AG09319 (cell line): ENCODE results near the gene CBX2.

ENCODE experiments used
- DNase-seq: peaks from one replicate; pipeline ENCODE4 v3.0.0-alpha.2; 2010; ENCODE audit warnings: low read depth; ENCODE audit errors: extremely low read depth
- TF ChIP-seq, protein P1 (sequence below): IDR thresholded peaks from 2 replicates; pipeline ENCODE4 v1.5.1; 2011; ENCODE audit warnings: low read depth, mild to moderate bottlenecking, inconsistent platforms, low read length, moderate library complexity

Gene CBX2

DNA sequence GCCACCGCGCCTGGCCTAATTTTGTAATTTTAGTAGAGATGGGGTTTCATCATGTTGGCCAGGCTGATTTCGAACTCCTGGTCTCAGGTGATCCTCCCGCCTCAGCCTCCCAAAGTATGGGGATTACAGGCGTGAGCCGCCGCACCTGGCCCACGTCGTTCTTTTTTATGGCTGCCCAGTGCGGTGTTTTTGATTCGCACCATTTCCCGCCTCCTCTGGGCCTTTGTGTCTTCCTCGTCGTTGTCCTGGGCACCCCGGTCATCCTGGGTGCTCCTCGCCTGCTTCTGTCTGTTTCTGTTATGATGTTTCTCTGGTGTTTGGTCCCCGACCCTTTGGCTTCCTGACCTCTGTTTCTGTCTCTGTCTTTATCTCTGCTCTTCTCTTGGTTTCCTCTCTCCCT, 46.3 kb downstream of the CBX2 start:
- TF ChIP-seq, protein P1, sequence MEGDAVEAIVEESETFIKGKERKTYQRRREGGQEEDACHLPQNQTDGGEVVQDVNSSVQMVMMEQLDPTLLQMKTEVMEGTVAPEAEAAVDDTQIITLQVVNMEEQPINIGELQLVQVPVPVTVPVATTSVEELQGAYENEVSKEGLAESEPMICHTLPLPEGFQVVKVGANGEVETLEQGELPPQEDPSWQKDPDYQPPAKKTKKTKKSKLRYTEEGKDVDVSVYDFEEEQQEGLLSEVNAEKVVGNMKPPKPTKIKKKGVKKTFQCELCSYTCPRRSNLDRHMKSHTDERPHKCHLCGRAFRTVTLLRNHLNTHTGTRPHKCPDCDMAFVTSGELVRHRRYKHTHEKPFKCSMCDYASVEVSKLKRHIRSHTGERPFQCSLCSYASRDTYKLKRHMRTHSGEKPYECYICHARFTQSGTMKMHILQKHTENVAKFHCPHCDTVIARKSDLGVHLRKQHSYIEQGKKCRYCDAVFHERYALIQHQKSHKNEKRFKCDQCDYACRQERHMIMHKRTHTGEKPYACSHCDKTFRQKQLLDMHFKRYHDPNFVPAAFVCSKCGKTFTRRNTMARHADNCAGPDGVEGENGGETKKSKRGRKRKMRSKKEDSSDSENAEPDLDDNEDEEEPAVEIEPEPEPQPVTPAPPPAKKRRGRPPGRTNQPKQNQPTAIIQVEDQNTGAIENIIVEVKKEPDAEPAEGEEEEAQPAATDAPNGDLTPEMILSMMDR: no peak
- no peak for DNase-seq

DNA sequence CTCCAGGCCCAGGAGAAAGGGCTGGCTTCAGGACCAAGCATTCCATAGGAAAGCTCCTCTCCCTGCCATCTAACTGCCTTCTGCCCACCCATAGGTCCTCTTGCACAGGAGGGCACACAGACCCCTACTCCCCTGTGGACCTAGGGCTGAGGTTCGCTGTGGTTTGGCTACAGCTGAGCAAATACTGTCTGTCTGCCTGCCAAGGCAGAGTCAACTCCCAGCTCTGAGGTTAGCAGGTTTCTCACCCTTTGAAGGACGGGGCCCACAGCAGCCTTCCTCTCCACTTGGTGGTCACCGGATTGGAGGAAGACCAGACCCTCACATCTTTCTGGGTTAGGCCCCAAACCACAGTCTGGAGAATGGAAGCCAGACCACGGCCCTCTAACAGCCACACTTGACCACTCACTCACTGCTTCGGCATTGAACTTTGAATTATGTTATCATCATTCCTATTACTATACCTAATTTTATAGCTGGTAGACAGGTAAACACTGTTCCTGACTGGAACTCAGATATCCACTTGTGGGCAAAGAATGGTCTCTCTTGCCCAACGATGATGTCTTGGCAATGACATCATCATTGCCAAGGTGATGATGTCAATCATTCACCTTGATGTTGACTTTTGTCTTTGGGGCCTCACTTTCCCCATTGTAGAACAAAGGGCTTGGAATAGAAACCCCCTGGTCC, 47.1 kb downstream of the CBX2 start:
- TF ChIP-seq, protein P1: no peak
- DNase-seq: no peak

DNA sequence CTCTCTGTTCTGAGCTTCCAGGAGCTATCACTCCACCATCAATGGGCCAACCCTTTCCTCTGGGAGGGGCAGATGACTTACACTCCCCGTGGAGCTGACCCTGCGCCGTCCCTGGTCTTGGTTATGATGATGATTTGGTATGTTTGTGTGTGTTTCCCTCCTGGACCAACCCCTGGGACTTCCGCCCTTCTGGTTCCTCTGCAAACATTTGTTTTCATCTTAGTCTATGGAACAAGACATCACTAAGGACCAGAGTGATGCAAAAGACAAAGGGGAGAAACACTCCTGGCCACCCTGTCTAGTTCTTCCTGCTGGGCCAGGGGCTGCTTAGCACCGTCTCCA, 47.6 kb downstream of the CBX2 start:
- TF ChIP-seq, protein P1: no peak
- no peak for DNase-seq

DNA sequence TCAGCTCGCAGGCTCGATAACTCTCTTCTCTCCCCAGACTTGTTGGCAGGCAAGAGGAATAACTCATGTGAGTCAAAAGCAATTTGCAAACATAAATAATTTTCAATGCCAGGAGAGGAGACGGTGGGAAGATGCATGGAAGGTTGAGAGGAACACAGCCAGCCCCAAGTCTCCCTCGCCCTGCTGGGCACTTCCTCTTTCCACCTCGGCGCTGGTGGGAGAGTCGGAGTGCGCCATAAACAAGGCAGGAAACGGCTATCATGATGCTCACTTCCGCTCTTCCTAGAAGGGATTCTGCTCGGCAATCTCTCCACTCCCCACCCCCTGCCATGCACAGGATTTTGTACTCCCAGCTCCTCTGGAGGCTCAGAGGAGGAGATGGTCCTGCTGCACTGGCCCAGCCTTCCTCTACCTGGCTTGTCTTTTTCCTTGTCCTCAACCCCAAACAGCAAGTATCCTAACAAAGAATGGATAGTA, 48.3 kb downstream of the CBX2 start:
- TF ChIP-seq, protein P1: no peak
- no peak for DNase-seq

DNA sequence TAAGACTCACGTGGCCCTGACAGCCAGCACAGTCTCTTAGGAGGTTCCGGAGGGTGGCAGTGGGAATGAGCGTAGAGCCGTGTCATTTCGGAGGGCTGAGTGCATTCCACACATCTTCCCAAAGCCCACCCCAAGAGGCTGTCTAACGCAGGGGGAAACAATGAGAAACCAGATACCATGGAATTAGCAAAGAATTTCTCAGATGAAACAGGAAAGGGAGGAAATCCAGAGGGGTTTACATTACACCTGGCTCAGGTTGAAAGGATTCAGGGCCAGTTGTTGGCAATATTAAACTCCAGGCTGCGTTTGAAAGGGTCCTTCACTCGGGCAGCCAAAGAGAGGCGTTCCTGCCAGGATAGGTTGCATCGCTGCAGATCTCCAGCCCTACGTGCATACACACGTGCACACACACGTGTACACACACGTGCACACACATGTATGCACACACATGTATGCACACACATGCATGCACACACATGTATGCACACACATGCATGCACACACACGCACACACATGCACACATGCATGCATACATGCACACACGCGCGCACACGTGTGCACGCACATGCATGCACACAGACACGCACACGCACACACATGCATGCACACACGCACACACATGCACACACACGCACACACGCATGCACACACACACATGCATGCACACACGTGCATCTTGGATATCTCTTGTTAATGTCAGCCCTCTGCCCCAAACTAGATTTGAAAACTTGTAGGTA, 49.1 kb downstream of the CBX2 start:
- no peak for DNase-seq
- TF ChIP-seq, protein P1: no peak

DNA sequence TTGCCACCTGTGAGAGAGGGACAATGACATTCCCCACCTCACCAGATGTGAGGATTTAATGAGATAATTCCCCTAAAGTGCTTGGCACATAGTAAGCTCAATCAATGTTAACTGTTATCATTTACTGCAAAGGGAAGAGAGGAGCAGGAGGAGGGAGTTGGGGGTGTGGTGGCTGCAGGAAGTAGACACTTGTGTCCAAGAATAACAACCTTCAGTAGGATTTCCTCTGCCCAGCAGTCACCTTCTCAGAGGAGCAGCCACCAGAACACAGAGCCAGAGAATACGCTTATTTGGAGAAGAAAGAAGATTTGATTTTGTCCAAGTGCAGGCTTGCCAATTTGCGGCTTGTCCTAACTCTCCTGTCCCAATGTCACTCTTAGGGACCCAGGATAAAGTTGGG, 51.1 kb downstream of the CBX2 start:
- no peak for DNase-seq
- TF ChIP-seq, protein P1: no peak

DNA sequence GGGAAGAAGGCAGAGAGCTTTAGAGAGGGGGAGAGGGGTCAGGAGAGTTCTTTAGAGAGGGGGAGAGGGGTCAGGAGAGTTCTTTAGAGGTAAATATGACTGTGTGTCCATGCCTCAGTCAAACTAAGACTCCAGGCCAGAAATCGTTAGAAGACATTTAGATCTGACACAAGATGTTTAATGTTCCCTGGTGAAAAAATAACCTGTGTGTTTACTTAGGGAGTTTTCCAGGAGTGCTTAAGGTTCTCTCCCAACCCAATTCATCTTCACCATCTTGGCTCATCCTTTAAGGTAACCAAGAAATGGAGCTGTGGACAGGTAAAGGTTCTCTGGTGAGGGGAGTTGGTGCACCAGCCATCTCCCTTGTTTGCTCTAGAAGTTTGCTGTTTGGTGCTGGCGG, 51.5 kb downstream of the CBX2 start:
- TF ChIP-seq, protein P1: no peak
- DNase-seq: no peak
